ENCODE measurements around the gene FOXA2.

FOXA2 gene

GRCh38 chr20:22582964-22583772 lies 1.2 kb downstream of the FOXA2 start:
- no peak for TF ChIP-seq L3MBTL2 (conservative IDR thresholded peaks at IDR 0.05)
- POLR2A ChIA-PET: no interaction called here

GRCh38 chr20:22582386-22582963 lies 1.9 kb downstream of the FOXA2 start:
- ChIA-PET POLR2A (no interaction called here), CTCF (no interaction called here)
- DNase-seq (ENCODE audit: extremely low spot score): no peak
- no peak for TF ChIP-seq BHLHE40 (IDR thresholded peaks at IDR 0.05; ENCODE audit: borderline replicate concordance)
- TF ChIP-seq L3MBTL2 (conservative IDR thresholded peaks at IDR 0.05): no peak
- no peak for TF ChIP-seq FOXA1 (IDR thresholded peaks at IDR 0.05)
- no peak for TF ChIP-seq CTBP1 (IDR thresholded peaks at IDR 0.05; ENCODE audit: borderline replicate concordance)
- no peak for TF ChIP-seq SP1 (IDR thresholded peaks at IDR 0.05)
- TF ChIP-seq FOXM1 (IDR thresholded peaks at IDR 0.05; ENCODE audit: borderline replicate concordance): no peak
- TF ChIP-seq LEF1 (IDR thresholded peaks at IDR 0.05; ENCODE audit: borderline replicate concordance): no peak

More at GRCh38 chr20:22582964-22583772, 1.2 kb downstream of the FOXA2 start:
- CTCF ChIA-PET: no interaction called here
- DNase-seq (ENCODE audit: extremely low spot score): no peak

- DNase-seq (ENCODE audit: extremely low spot score): no peak
- POLR2A ChIA-PET: no interaction called here
- CTCF ChIA-PET: no interaction called here
- TF ChIP-seq TARDBP (IDR thresholded peaks at IDR 0.05): no peak
- TF ChIP-seq SP1 (IDR thresholded peaks at IDR 0.05): no peak
- no peak for TF ChIP-seq BHLHE40 (IDR thresholded peaks at IDR 0.05; ENCODE audit: borderline replicate concordance)
- no peak for TF ChIP-seq L3MBTL2 (conservative IDR thresholded peaks at IDR 0.05)
- TF ChIP-seq PKNOX1 (IDR thresholded peaks at IDR 0.05): no peak
- no peak for TF ChIP-seq FOXM1 (IDR thresholded peaks at IDR 0.05; ENCODE audit: borderline replicate concordance)
These were observed 2.7 kb downstream of the FOXA2 start for GRCh38 chr20:22581437-22582385.

- no peak for TF ChIP-seq FOXK2 (IDR thresholded peaks at IDR 0.05)
- TF ChIP-seq FOXM1 (IDR thresholded peaks at IDR 0.05; ENCODE audit: borderline replicate concordance): no peak
- no peak for TF ChIP-seq ZNF384 (IDR thresholded peaks at IDR 0.05)
- no peak for TF ChIP-seq SUZ12 (IDR thresholded peaks at IDR 0.05)
- POLR2A ChIA-PET: no interaction called here
- CTCF ChIA-PET: no interaction called here
- no peak for DNase-seq (ENCODE audit: extremely low spot score)
These were observed 4.4 kb downstream of the FOXA2 start for GRCh38 chr20:22579711-22580697.

GRCh38 chr20:22579119-22579427 lies 5.3 kb downstream of the FOXA2 start:
- ChIA-PET POLR2A (no interaction called here), CTCF (no interaction called here)
- TF ChIP-seq BHLHE40 (IDR thresholded peaks at IDR 0.05; ENCODE audit: borderline replicate concordance) (no peak), NFRKB (IDR thresholded peaks at IDR 0.05) (no peak), FOXK2 (IDR thresholded peaks at IDR 0.05) (no peak), ZNF384 (IDR thresholded peaks at IDR 0.05) (no peak), HDGF (IDR thresholded peaks at IDR 0.05; ENCODE audit: borderline replicate concordance) (no peak), LEF1 (IDR thresholded peaks at IDR 0.05; ENCODE audit: borderline replicate concordance) (no peak), L3MBTL2 (conservative IDR thresholded peaks at IDR 0.05) (no peak), SUZ12 (IDR thresholded peaks at IDR 0.05) (no peak), FOXA1 (IDR thresholded peaks at IDR 0.05) (no peak), FOXM1 (IDR thresholded peaks at IDR 0.05; ENCODE audit: borderline replicate concordance) (no peak)
- no peak for DNase-seq (ENCODE audit: extremely low spot score)

- no peak for DNase-seq (ENCODE audit: extremely low spot score)
- CTCF ChIA-PET: no interaction called here
- POLR2A ChIA-PET: no interaction called here
These were observed 5.9 kb downstream of the FOXA2 start for GRCh38 chr20:22578221-22579118.

More at GRCh38 chr20:22578221-22579118, 5.9 kb downstream of the FOXA2 start:
- TF ChIP-seq L3MBTL2 (conservative IDR thresholded peaks at IDR 0.05) (no peak), LEF1 (IDR thresholded peaks at IDR 0.05; ENCODE audit: borderline replicate concordance) (no peak), ELF4 (IDR thresholded peaks at IDR 0.05) (no peak), FOXA1 (IDR thresholded peaks at IDR 0.05) (no peak), BHLHE40 (IDR thresholded peaks at IDR 0.05; ENCODE audit: borderline replicate concordance) (no peak), PKNOX1 (IDR thresholded peaks at IDR 0.05) (no peak), TARDBP (IDR thresholded peaks at IDR 0.05) (no peak), SP1 (IDR thresholded peaks at IDR 0.05) (no peak), FOXM1 (IDR thresholded peaks at IDR 0.05; ENCODE audit: borderline replicate concordance) (no peak), NFRKB (IDR thresholded peaks at IDR 0.05) (no peak), SUZ12 (IDR thresholded peaks at IDR 0.05) (no peak), FOXK2 (IDR thresholded peaks at IDR 0.05) (no peak), HDGF (IDR thresholded peaks at IDR 0.05; ENCODE audit: borderline replicate concordance) (no peak), ZNF384 (IDR thresholded peaks at IDR 0.05) (no peak), CTBP1 (IDR thresholded peaks at IDR 0.05; ENCODE audit: borderline replicate concordance) (no peak)

Data from HEK293T (cell line).